ENCODE measurements around the gene SYT9. TPM values are rescaled to one million over a fixed set of nuclear protein-coding genes. Genes with fewer than 3 reads are reported as not detected.

The SYT9 gene
- total and polyA plus RNA-seq, 8 donors = 0.10 to 0.89 (median 0.31) TPM; not detected in 3

DNA sequence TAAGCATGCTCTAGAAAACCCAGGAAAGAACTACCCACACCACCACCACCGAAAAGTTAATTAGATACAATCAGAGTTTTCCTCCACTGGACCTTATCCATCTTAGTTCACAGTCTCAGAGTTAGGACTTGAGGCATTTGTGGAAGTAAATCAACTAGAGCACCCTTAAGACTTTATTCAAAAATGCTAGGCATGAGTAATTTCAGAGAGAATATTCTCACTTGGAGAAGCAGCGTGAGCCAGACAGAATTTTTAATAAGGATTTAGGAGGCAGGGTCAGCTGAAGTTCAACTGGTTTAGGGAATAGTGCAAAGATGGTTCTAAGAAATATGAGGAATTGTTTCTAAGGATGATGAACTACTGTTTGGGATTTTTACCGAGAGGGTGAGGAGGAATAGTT is 232.4 kb downstream of the SYT9 start:
- intact Hi-C loops (cut with DNase I; ENCODE audit: low total_unique reads) = no loop called here
- no peaks in the 10 kb centered on the region for H3K27me3 ChIP-seq
- H3K27ac ChIP-seq = no peak overlapping the region
- TF ChIP-seq POLR2A (IDR thresholded peaks at IDR 0.05) (no peak), EP300 (IDR thresholded peaks at IDR 0.05) (no peak), POLR2AphosphoS5 (IDR thresholded peaks at IDR 0.05) (no peak)
- TF ChIP-seq, protein P1, sequence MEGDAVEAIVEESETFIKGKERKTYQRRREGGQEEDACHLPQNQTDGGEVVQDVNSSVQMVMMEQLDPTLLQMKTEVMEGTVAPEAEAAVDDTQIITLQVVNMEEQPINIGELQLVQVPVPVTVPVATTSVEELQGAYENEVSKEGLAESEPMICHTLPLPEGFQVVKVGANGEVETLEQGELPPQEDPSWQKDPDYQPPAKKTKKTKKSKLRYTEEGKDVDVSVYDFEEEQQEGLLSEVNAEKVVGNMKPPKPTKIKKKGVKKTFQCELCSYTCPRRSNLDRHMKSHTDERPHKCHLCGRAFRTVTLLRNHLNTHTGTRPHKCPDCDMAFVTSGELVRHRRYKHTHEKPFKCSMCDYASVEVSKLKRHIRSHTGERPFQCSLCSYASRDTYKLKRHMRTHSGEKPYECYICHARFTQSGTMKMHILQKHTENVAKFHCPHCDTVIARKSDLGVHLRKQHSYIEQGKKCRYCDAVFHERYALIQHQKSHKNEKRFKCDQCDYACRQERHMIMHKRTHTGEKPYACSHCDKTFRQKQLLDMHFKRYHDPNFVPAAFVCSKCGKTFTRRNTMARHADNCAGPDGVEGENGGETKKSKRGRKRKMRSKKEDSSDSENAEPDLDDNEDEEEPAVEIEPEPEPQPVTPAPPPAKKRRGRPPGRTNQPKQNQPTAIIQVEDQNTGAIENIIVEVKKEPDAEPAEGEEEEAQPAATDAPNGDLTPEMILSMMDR (IDR thresholded peaks at IDR 0.05) = no peak
- H3K4me3 ChIP-seq = no peak overlapping the region
- WGBS, 5 donors = 71 to 82% (median 81%) methylated on average over 3 of the region's 3 CpGs
- DNase-seq = no peak
- H3K4me1 ChIP-seq = peaks cover 0 to 7% (median 0%) of the 10 kb centered on the region in 4 donors
- H3K9me3 ChIP-seq = no peaks in the 10 kb centered on the region
- H3K36me3 ChIP-seq = no peaks in the 10 kb centered on the region

DNA sequence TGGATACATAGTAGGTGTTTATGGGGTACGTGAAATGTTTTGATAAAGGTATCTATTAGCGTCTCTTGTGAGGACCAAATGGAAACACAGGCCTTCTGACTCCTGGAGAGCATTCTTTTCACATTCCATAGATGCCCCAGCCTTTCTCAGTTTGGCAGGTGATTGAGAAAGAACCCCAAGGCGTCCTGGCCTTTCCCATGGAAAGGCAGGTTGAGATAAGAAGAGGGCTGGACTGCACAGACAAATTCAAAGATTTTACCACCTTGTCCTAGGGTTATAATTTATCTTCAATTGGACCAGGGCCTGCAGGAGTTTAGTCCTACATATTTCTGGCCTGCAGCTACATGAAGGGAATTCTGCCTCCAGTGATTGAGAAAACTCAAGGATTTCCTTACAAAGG is 232.9 kb downstream of the SYT9 start:
- Histone ChIP-seq H3K4me1 (peaks cover 0 to 7% (median 0%) of the 10 kb centered on the region in 4 donors), H3K27ac (peak overlapping the region in 3 of 5 donors; percentile 43 to 68 (median 52)), H3K4me3 (no peak overlapping the region), H3K9me3 (no peaks in the 10 kb centered on the region), H3K27me3 (no peaks in the 10 kb centered on the region), H3K36me3 (no peaks in the 10 kb centered on the region)
- WGBS, 5 donors = 47 to 77% (median 67%) methylated on average over 3 of the region's 3 CpGs
- intact Hi-C loops (cut with DNase I; ENCODE audit: low total_unique reads) = no loop called here
- DNase-seq = no peak
- no peak for TF ChIP-seq EP300 (IDR thresholded peaks at IDR 0.05)
- TF ChIP-seq, protein P1 (IDR thresholded peaks at IDR 0.05) = no peak
- no peak for TF ChIP-seq POLR2AphosphoS5 (IDR thresholded peaks at IDR 0.05)
- no peak for TF ChIP-seq POLR2A (IDR thresholded peaks at IDR 0.05)

DNA sequence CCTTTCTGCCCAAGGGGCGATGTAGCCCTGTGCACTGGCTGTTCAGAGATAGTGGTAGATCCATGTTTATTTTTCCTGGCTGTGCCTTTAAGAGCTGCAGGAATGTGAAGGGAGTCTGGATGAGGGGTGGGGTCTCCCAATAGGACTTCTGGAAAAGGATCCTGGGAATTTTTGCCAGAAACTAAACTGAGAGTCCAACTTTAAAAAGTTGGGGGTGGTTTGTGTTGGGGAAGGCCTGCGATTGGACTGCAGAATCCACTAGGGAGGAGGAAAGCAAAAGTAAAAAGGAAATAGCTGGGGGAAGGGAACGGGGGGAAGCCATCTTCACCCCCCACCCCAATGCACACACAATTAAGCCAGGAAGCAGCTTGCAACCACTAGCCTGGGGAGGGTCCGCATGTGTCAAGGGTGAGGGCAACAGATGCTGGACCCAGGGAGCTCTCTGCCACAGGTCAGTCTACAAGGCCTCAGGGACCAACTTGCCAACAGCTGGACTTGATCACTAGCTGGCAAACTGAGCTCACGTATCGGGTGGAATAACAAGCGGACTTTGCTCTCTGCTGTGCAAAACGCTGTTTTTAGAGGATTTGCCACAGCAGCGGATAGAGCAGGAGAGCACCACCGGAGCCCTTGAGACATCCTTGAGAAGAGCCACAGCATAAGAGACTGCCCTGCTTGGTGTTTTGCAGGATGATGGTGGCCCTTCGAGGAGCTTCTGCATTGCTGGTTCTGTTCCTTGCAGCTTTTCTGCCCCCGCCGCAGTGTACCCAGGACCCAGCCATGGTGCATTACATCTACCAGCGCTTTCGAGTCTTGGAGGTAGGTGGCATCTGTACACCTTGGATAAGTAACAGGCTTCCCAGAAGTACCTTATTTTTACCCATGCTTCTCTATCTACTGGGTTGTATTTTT is 233.7 kb downstream of the SYT9 start, which contains the start of gene OLFML1:
OLFML1 (plus strand) TSS at position 321 of the 912 bp plus-strand sequence; CDS start at position 691, 370 bp downstream.
- WGBS, 5 donors = 63 to 71% (median 67%) methylated on average over 15 of the region's 15 CpGs
- Histone ChIP-seq H3K9me3 (no peaks in the 10 kb centered on the region), H3K4me1 (no peaks in the 10 kb centered on the region), H3K4me3 (peak within 1 kb of the TSS; percentile 20 to 43 (median 32)), H3K36me3 (no peaks in the 10 kb centered on the region), H3K27me3 (no peaks in the 10 kb centered on the region), H3K27ac (peak within 1 kb of the TSS in 3 of 5 donors; percentile 43 to 68 (median 52))
- intact Hi-C loops (cut with DNase I; ENCODE audit: low total_unique reads) = no loop called here
- DNase-seq = peak in 1 of 2 donors; percentile 85
- TF ChIP-seq POLR2A (IDR thresholded peaks at IDR 0.05) = no peak
- TF ChIP-seq POLR2AphosphoS5 (IDR thresholded peaks at IDR 0.05) = no peak
- TF ChIP-seq EP300 (IDR thresholded peaks at IDR 0.05) = no peak
- TF ChIP-seq, protein P1 (IDR thresholded peaks at IDR 0.05) = no peak

DNA sequence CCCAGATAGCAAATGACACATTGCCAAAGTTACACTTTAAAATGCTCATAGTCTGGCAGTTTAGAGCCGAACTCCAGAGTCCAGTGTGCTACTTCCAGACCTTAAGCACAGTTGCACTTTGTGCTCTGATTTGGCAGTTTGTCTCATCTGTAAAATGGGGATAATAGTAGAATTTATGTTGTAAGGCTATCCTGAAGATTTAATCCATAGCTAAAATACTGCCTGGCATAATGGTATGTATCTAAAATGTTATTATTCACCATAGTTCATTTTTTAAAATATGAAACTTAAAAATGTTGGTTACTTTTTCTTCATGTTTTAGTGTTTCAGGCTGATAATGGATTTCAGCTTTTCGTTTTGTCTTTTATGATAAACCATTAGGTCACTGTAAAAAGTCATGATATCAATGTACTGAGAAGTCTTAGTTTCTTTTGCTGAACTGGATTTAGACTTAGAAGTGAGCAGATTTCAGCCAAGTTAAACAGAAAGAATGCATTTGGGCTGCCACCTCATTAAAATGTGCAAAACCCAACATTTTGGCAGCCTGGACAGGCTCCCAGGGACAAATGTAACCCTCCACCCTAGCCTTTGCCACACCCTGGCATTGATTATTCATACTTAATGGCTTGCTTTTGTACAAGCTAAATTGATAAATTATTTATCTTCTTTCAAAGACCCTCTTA is 234.5 kb downstream of the SYT9 start:
- Histone ChIP-seq H3K27me3 (no peaks in the 10 kb centered on the region), H3K4me1 (no peaks in the 10 kb centered on the region), H3K9me3 (no peaks in the 10 kb centered on the region), H3K4me3 (peak overlapping the region; percentile 20 to 43 (median 32)), H3K27ac (peak overlapping the region in 2 of 5 donors; percentile 52 to 68), H3K36me3 (no peaks in the 10 kb centered on the region)
- no peak for DNase-seq
- WGBS, 5 donors = 45 to 61% (median 48%) methylated on average over 2 of the region's 2 CpGs
- intact Hi-C loops (cut with DNase I; ENCODE audit: low total_unique reads) = no loop called here
- no peak for TF ChIP-seq POLR2AphosphoS5 (IDR thresholded peaks at IDR 0.05)
- TF ChIP-seq, protein P1 (IDR thresholded peaks at IDR 0.05) = no peak
- TF ChIP-seq EP300 (IDR thresholded peaks at IDR 0.05) = no peak
- no peak for TF ChIP-seq POLR2A (IDR thresholded peaks at IDR 0.05)

Measured in stomach (tissue), 9 donors.